Calu3 (cell line): ENCODE data around the gene SPACA7. TPM values are rescaled to one million over a fixed set of nuclear protein-coding genes. Genes with fewer than 3 reads are reported as not detected.

Experiments
- BruUV-seq: library from RNA; stranded (reverse); fragments of 400-500 nt; replicated peaks from 2 replicates; lab custom pipeline; 2021; lab: Mats Ljungman, UMichigan
- CTCF ChIA-PET: fragments of 300-600 bp; sonication (Branson Sonifier 250); formaldehyde crosslinking; loops from one replicate; lab custom pipeline; 2022; ENCODE audit warnings: antibody characterized with exemption; lab: Charles Lee
- DNase-seq: peaks from one replicate; pipeline ENCODE4 v3.0.0; 2022
- H3K27ac Mint-ChIP-seq: one replicate; pipeline ENCODE4 v1.8.0; 2022; ENCODE audit warnings: mixed read lengths; ENCODE audit not compliant: unreplicated experiment
- H3K27me3 Mint-ChIP-seq: one replicate; pipeline ENCODE4 v1.8.0; 2022; ENCODE audit warnings: mixed read lengths; ENCODE audit not compliant: unreplicated experiment
- H3K36me3 Mint-ChIP-seq: one replicate; pipeline ENCODE4 v1.8.0; 2022; ENCODE audit warnings: mild to moderate bottlenecking, moderate library complexity, mixed read lengths; ENCODE audit not compliant: insufficient read depth, unreplicated experiment
- H3K4me1 Mint-ChIP-seq: one replicate; pipeline ENCODE4 v1.8.0; 2022; ENCODE audit warnings: mild to moderate bottlenecking, low read depth, mixed read lengths; ENCODE audit not compliant: unreplicated experiment
- H3K4me3 Mint-ChIP-seq: one replicate; pipeline ENCODE4 v1.8.0; 2022; ENCODE audit warnings: mild to moderate bottlenecking, low read depth, moderate library complexity, mixed read lengths; ENCODE audit not compliant: unreplicated experiment
- H3K9me3 Mint-ChIP-seq: one replicate; pipeline ENCODE4 v1.8.0; 2022; ENCODE audit warnings: low read depth, mixed read lengths; ENCODE audit not compliant: unreplicated experiment
- intact Hi-C: fragments of 100-400 bp; cut with micrococcal nuclease; formaldehyde crosslinking; loops from one replicate; pipeline ENCODE4 v1.10.0; 2022; ENCODE audit not compliant: unreplicated experiment
- total RNA-seq: library from RNA; stranded (reverse); gene quantifications from 2 replicates; pipeline ENCODE4 v1.2.3, GENCODE V29; 2022
- TF ChIP-seq, protein P1 (sequence below): fragments of 200-600 bp; IDR thresholded peaks from one replicate; pipeline ENCODE4 v1.8.0; 2022; ENCODE audit warnings: antibody characterized with exemption; ENCODE audit not compliant: unreplicated experiment

Gene SPACA7
- total RNA-seq, 1 experiment from 2014 or later, result not detected

DNA sequence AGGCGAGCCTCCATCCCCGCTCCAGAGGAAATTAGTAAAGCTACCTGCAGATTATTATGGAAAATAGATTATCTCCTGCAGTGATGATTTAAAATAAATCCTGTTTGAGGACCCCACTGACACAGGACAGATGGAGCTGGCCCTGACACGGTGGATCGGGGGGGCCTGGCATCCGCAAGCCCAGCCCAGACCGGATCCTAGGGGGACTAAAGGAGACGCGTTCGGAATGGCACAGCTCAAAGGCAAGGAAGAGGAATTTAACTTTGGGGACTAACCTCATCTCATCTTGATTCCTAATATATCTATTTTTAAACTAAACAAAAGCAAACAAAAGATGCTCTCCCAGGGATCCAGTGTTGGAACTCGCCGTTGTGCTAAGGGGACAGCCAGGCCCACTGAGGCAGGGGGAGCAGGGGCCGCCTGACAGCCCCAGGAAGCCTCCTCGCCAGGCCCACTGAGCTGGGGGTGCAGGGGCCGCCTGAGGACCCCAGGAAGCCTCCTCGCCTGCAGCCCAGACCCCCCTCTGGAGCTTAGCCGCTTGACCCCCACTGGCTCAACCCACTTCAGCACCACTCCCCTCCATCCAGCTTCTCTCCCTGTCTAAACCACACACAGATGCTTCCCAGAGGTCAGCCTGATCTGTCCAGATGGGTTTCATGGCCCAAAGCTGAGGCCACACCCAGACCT, 78.6 kb downstream of the SPACA7 start:
- no peak overlapping the region for H3K27ac Mint-ChIP-seq

DNA sequence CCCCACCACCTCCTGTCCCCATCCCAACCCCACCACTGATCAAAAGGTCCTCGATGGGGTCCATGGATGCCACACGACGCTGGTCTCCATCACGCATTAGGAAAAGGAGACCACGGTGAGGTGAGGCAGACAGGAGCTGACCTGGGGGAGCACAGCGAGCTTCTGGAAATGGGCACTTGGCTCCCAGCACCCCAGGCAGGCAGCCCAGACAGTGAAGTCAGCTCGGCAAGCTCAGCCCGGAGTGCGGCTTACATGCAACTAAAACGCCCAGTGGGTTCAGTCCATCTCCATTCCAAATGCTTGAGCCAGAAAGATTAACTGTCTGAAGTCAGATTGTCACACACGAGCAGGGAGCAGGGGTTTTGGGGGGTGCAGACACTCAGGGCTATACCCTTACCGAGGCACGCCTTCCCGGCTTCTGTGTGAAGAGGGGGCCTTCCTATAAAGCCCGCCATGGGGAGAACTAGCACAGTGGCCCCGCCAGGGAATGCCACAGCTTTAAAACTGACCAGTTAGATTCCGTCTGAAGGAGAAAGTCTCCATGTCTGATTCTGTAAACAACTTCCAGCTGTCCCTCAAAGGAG, 79.4 kb downstream of the SPACA7 start:
- H3K27ac Mint-ChIP-seq, result no peak overlapping the region
- CTCF ChIA-PET, result no interaction called here
- H3K27me3 Mint-ChIP-seq, result peaks cover 7% of the 10 kb centered on the region
- no peaks in the 10 kb centered on the region for H3K36me3 Mint-ChIP-seq
- BruUV-seq, result no TSS peak
- H3K9me3 Mint-ChIP-seq, result no peaks in the 10 kb centered on the region
- intact Hi-C loops, result no loop called here
- H3K4me1 Mint-ChIP-seq, result no peaks in the 10 kb centered on the region
- no peak overlapping the region for H3K4me3 Mint-ChIP-seq
- DNase-seq, result no peak
- TF ChIP-seq, protein P1, sequence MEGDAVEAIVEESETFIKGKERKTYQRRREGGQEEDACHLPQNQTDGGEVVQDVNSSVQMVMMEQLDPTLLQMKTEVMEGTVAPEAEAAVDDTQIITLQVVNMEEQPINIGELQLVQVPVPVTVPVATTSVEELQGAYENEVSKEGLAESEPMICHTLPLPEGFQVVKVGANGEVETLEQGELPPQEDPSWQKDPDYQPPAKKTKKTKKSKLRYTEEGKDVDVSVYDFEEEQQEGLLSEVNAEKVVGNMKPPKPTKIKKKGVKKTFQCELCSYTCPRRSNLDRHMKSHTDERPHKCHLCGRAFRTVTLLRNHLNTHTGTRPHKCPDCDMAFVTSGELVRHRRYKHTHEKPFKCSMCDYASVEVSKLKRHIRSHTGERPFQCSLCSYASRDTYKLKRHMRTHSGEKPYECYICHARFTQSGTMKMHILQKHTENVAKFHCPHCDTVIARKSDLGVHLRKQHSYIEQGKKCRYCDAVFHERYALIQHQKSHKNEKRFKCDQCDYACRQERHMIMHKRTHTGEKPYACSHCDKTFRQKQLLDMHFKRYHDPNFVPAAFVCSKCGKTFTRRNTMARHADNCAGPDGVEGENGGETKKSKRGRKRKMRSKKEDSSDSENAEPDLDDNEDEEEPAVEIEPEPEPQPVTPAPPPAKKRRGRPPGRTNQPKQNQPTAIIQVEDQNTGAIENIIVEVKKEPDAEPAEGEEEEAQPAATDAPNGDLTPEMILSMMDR, result no peak

More for the DNA sequence above, 78.6 kb downstream of the SPACA7 start:
- TF ChIP-seq, protein P1, result no peak
- CTCF ChIA-PET, result no interaction called here
- no peaks in the 10 kb centered on the region for H3K9me3 Mint-ChIP-seq
- no TSS peak for BruUV-seq
- H3K27me3 Mint-ChIP-seq, result peaks cover 15% of the 10 kb centered on the region
- no peaks in the 10 kb centered on the region for H3K4me1 Mint-ChIP-seq
- intact Hi-C loops, result no loop called here
- no peaks in the 10 kb centered on the region for H3K36me3 Mint-ChIP-seq
- no peak for DNase-seq
- H3K4me3 Mint-ChIP-seq, result no peak overlapping the region

DNA sequence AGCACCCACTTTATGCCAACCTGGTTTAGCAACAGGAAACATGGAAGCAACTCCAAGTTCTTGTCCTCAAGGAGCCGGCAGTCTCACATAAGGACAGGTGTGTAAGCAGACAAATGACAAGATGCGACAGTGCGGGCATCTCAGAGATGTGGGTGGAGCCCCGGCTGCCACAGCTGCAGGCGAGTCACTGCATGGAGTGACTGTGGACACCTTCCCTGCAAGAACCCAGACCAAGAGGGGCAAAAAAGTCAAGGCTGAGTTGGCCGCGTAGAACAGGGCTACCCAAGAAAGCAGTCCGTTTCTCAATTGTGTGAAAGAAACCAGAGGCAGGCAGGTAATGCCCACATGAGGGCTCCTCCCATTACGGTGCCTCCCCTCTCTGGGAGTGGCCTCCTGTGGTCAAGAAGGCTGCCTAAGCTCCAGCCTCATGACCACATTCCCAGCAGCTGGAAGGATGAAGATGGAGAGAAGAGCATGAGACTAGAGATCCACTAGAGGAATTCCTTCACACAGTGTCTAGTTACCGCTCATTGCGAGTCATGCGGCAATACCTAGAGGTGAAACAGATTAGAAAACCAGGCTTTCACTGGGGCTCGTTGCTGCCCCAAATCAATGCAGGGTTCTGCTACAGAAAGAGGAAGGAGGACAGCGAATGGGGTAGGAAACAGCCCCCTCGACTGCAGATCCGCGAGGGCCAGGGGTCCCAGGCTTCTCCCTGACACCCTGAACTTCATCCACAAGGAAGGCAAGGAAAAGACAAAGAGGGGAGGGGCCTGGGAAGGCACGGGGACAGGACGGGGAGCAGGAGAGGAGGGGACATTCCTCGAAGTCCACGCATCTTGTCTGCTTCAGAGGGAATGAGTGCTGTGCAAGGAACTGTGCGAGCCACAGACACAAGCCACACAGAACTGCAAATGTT, 80.2 kb downstream of the SPACA7 start:
- Mint-ChIP-seq H3K4me1 (no peaks in the 10 kb centered on the region), H3K27ac (no peak overlapping the region), H3K27me3 (no peaks in the 10 kb centered on the region), H3K9me3 (no peaks in the 10 kb centered on the region), H3K36me3 (no peaks in the 10 kb centered on the region), H3K4me3 (no peak overlapping the region)
- intact Hi-C loops, result no loop called here
- no TSS peak for BruUV-seq
- CTCF ChIA-PET, result no interaction called here
- TF ChIP-seq, protein P1, result no peak
- DNase-seq, result no peak

DNA sequence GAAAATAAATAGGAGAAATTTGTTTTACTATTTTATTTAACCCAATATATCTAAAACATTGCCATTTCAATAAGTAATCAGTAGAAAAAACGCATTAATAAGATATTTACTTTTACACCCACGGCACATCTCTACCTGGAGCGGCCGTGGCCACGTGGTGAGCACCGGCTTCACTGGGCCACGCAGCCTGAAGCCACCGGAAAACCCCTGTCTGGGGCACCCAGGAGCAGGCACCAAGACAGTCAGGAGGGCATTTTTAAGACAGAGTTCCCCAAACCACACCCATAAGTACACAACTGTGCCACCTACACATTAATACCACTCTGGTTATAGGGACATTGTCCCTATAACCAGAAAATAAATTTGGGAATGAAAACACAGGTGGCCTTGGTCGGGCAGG, 80.9 kb downstream of the SPACA7 start:
- Mint-ChIP-seq H3K27me3 (no peaks in the 10 kb centered on the region), H3K27ac (no peak overlapping the region), H3K4me1 (no peaks in the 10 kb centered on the region), H3K9me3 (no peaks in the 10 kb centered on the region), H3K4me3 (no peak overlapping the region), H3K36me3 (no peaks in the 10 kb centered on the region)
- TF ChIP-seq, protein P1, result no peak
- intact Hi-C loops, result no loop called here
- BruUV-seq, result no TSS peak
- CTCF ChIA-PET, result no interaction called here
- no peak for DNase-seq
